Astrocyte (in vitro differentiated cells and primary cell): ENCODE data around the gene GRAP2.

Experiments used
- CTCF ChIP-seq: IDR thresholded peaks from 2 replicates; pipeline ENCODE4 v1.5.1; 2011; ENCODE audit warnings: low read depth, mild to moderate bottlenecking, inconsistent platforms, low read length, moderate library complexity; ENCODE audit not compliant: insufficient read depth
- EZH2 ChIP-seq: IDR thresholded peaks from 2 replicates; pipeline ENCODE4 v1.6.1; 2012; ENCODE audit warnings: mild to moderate bottlenecking, low read length, inconsistent platforms; ENCODE audit not compliant: insufficient read depth

GRCh38 chr22:39959640-39960447 lies 59.0 kb downstream of the GRAP2 start, which contains the start of gene TMA7B:
- TF ChIP-seq CTCF, result no peak
- TF ChIP-seq EZH2, result no peak
